Stimulated activated CD4-positive, alpha-beta T cell treated with anti-CD3 and anti-CD28 coated beads, Interleukin-4, amount 100 ng/mL, for 4 hours (primary cell): ENCODE measurements around the gene ARID5B.
"Not testable (repeated sequence)": the region's sequence is repeated elsewhere in the genome, so short reads cannot be mapped to it uniquely, and the experiment has no call there.

Source experiments
- DNase-seq, 2 experiments: peaks; one replicate each; pipeline ENCODE4 v3.0.0-alpha.2; 2020

The ARID5B gene, protein sequence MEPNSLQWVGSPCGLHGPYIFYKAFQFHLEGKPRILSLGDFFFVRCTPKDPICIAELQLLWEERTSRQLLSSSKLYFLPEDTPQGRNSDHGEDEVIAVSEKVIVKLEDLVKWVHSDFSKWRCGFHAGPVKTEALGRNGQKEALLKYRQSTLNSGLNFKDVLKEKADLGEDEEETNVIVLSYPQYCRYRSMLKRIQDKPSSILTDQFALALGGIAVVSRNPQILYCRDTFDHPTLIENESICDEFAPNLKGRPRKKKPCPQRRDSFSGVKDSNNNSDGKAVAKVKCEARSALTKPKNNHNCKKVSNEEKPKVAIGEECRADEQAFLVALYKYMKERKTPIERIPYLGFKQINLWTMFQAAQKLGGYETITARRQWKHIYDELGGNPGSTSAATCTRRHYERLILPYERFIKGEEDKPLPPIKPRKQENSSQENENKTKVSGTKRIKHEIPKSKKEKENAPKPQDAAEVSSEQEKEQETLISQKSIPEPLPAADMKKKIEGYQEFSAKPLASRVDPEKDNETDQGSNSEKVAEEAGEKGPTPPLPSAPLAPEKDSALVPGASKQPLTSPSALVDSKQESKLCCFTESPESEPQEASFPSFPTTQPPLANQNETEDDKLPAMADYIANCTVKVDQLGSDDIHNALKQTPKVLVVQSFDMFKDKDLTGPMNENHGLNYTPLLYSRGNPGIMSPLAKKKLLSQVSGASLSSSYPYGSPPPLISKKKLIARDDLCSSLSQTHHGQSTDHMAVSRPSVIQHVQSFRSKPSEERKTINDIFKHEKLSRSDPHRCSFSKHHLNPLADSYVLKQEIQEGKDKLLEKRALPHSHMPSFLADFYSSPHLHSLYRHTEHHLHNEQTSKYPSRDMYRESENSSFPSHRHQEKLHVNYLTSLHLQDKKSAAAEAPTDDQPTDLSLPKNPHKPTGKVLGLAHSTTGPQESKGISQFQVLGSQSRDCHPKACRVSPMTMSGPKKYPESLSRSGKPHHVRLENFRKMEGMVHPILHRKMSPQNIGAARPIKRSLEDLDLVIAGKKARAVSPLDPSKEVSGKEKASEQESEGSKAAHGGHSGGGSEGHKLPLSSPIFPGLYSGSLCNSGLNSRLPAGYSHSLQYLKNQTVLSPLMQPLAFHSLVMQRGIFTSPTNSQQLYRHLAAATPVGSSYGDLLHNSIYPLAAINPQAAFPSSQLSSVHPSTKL

DNA sequence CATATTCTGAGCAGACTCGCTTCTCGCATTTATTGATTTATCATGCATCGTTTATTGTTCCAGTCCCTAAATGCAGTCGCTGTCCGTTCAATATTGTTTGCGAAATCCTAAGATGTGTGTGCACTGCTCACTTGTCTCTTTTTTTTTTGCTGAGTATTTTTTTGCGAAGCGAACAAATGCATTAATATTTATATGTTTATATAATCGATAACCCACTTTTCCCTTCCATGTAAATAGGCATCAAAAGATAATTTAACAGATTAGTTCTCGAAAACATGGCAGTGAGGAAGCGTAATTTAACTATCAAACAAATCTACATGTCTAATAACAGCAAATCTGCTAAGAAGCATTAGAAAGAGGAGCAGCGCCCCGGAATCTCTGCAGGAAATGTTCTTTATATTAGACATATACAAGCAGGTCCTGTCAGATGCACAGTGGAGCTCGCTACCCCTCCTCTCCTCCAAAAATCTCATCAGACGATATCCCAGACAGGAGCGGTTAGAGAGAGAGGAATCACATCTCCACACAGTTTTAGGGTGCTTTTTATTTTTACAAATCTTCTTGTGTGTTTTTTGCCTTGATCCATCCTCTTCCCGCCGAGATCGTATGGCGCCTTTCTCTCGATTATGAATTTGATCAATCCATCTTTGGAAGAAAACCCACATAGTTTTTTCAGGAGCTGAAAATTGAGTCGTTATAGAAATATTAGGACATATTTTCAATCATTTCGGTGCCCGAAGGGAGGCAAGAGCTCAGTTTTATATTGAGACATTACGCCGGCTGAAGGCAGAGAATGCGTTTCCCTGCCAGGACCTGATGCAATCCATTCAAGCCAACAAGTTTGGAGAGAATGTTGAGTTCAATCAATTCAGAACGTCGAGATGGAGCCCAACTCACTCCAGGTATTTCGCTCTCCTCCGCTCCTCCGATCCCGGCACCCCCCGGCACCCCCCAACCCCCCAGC, at the start of gene ARID5B:
ARID5B (plus strand) TSS at position 871 of the 964 bp plus-strand sequence; CDS start at position 882, 11 bp downstream.
- DNase-seq: peak; percentile 30 to 34

DNA sequence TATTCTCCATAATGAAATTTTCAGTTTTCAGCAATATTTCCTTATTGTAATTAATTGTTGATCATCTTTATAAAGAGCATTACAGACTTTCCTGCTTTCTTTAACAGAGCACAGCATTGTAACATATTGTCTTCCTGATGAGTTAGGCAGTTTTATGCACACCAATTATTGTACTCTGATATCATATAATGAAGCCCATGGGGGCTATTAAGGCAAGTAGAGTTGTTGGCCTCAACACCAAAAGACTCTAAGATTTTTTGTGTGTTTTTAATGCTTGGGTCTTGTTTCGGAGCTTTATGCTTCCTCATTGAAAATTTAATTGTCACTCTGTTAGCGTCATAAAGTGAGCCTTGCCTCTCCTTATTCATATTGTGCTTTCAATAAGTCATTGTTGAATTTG, 49.2 kb upstream of the ARID5B start:
- DNase-seq: no peak

DNA sequence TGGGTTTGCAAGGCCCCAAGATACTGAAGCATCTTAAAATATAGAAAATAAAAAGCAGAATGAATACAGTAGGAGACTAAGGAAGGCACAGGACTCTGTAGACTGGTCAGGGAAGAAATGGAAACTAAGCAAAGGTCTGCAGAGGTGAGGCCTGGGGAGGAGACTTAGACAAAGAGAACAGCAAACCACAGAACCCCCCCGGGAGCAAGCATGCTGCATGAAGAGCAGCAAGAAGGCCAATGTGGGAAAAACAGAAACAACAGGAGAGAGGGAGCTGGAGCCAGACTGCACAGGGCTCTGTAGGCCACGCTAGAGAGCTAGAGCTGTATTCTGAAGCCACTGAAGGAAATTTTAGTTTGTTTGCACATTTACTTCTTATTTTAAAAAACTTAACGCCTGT, 45.7 kb upstream of the ARID5B start:
- DNase-seq: no peak

DNA sequence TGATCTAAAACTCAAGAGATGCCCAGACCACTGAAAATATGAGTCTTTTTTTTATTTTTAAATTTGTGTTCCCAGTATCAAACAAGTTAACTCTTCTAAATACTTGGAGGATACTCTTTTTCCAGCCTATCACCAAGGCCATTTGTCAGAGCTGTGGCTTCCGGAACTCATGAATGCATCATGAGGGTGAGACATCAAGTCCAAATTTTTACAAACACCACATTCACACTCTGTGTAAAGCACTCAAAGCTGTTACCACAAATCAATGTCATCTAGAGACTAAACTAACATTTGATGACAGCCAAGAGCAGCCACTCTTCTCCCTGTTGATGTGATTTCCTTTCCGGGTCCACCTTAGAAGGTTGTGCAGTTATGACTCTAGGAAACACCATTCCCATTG, 43.8 kb upstream of the ARID5B start:
- no peak for DNase-seq

DNA sequence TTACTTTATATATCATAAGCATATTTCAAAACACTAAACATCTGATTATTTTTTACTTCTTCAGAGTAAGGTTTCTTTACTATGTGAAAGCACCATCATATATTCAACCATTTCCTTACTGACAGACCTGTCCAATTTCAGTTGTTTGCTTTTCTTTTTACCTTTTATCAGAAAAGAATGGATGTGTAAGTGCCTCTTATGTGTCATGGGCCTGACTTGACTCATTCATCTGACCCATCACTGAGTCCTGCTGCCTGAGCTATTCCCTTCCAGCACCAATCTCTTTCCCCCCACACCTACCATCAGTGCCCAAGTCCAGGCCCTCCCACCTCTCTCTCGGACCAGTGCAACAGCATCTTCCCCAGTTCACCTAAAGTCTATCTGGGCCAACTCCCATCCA, 41.7 kb upstream of the ARID5B start:
- no peak for DNase-seq

DNA sequence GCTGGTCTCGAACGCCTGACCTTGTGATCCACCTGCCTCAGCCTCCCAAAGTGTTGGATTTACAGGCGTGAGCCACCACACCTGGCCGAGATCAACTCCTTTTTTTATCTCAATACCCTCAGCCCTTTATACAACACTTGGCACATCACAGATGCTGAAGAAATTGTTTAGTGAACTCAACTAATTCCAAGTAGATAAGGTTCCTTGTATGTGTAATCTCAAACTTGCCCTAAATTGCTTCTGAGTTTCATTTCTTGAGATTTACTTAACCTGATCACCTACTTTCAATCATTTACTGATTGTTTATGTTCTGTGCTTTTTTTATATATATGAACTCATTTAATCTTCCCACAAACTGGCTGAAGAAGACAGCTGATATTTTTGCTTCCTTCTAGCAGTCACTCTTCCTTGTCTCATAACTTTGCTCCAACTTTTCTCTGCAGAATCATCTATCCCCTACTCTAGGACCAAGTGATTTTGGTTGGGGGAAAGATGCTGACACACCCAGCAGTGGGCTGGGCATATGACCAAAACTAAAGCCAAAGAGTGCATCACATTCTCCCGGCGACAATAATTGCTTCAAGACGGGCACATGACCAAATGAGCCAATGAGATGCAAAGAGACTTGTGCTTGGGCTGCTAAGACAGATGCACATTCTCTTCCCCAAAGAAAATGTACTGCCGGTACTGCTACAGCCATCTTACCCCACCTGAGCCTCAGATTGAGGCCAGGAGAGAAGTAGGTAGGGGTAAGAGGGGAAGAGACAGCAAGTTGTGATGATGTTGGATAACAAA, 40.3 kb upstream of the ARID5B start:
- DNase-seq: no peak

DNA sequence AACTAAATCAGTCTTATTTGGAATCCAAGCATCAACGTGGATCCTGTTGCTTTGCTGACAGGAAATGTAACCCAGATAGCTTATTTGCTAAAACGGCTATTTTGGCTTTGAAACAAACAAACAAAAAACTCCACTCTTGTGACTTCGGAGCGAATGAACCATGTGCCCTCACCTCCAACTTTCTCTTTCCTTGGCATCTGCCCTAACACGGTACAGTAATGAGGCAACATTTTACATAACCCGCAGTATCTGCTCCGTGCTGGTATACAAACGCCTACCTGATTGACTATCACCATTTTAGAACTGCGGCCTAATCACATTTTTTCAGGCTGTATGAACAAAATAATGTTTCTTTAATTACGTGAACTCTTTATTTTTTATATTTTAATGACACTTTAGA, 37.5 kb upstream of the ARID5B start:
- DNase-seq: no peak

DNA sequence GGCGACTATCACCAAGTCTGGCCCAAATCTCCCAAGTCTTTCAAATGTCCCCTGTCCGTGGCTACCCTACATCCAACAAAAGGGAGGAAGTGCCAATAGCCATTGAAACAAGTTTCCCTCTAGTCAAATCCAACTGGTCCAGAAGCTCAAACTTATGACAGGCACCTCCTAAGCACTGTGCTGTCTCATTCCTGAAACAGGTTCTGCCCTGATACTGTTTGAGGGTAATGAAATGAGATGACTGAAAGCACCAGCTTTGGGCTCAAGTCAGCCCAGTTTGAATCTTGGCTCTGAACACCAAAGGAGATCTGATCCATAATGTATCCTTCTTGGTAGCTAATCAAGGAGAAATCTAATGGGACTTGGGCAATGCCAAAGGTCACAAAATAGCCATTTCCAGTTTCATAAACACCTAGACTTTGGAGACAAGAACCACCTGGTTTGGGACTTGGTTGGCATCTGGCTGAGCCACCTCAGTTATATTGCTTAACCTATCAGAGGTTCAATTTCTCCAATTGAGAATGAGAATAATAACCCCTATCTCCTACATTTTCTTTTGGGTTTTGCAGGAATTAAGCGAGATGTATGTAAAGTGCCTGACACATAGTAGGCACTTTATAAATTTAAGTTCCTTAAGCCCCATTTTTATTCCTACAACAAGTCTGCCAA, 34.7 kb upstream of the ARID5B start:
- no peak for DNase-seq

DNA sequence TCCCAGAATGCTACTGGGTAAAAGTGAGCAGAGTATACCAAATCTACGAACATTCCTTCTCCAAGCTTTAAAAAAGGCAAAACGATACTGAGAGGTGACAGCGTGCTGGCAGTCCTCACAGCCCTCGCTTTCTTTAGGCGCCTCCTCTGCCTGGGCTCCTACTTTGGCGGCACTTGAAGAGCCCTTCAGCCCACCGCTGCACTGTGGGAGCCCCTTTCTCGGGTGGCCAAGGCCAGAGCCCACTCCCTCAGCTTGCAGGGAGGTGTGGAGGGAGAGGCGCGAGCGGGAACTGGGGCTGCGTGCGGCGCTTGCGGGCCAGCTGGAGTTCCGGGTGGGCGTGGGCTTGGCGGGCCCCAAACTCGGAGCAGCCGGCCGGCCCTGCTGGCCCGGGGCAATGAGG, 34.1 kb upstream of the ARID5B start:
- DNase-seq: not testable (repeated sequence)

DNA sequence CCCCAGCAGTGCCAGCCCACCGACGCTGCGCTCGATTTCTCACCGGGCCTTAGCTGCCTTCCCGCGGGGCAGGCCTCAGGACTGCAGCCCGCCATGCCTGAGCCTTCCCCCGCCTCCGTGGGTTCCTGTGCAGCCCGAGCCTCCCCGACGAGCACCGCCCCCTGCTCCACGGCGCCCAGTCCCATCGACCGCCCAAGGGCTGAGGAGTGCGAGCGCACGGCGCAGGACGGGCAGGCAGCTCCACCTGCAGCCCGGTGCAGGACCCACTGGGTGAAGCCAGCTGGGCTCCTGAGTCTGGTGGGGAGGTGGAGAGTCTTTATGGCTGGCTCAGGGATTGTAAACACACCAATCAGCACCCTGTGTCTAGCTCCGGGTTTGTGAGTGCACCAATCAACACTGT, 33.7 kb upstream of the ARID5B start:
- peak; percentile 32 to 48 for DNase-seq

DNA sequence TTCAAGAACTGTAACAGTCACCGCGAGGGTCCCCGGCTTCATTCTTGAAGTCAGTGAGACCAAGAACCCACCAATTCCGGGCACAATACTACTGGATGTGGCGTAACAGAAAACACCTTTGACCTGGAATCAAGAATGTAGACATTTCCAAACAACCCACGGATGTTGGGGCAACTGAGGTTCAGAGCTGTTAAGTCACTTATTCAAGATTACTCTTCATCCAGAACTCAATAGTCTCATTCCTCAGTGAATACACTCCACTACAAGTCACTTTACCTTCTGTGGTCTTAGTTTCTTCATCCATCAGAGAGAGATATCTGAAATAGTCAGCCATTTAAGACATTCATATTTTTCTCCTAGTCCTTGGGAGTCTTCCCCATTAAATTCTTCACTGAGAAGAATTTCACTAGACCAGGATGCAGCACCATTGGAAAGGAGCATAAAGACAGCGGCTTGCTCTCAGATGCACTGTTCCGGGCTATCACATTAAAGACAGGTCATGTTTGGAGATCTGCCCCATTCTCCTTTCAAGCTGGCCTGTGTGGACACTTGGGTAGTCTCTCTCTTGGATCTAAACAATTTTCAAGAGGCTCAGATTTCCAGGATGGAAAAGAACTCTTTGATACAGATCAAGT, 32.3 kb upstream of the ARID5B start:
- no peak for DNase-seq

DNA sequence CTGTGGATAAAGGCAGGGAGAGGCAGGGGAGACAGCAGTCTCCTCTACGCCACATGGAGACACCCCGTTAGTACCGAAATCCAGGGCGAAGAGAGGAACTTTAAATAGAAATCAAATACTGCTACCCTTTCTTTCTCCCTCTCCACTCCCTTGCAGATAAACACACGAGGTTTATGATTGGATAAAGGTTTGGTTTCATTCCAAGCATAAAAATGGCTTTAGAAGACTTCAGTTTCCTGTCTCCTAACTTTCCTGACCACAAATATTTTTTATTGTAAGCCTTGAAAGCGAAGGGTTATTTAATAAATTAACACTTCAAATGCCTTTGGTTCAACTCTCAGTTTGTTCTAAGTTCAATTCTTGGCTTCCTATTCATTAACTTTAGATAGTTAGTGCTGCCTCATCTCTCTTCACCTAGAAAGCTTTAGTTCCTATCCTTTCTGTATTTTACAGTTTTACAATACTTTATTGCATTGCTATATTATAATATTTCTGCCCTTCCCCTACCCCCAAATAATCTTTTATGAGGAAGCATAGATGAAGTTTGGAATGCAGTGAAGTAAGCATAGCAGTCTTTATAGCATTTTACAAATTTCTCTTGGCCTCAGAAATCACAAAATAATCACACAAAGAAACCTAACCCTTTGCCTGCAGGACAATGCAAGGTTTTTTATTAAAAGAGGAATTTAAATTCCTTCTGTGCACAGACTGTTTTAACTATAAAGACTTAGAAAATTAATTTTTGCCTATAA, 31.5 kb upstream of the ARID5B start:
- no peak for DNase-seq

DNA sequence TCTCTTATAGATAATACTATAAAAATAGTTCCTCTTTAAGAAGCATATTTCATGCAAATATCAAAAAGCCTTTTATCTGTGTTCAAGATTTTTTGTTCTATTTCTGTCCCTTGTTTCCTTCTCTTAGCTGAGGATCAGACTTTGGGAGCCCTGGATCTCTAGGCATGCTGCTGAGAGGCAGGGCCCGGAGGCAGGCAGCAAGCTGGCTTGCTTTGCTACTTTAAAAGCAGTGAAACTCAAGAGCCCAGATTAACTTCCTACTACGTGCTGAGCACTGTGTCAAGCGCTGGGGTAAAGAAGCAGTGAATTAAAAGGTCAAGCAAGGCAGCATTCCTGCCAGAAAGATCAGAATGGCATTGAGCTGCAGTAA, 31.0 kb upstream of the ARID5B start:
- no peak for DNase-seq

DNA sequence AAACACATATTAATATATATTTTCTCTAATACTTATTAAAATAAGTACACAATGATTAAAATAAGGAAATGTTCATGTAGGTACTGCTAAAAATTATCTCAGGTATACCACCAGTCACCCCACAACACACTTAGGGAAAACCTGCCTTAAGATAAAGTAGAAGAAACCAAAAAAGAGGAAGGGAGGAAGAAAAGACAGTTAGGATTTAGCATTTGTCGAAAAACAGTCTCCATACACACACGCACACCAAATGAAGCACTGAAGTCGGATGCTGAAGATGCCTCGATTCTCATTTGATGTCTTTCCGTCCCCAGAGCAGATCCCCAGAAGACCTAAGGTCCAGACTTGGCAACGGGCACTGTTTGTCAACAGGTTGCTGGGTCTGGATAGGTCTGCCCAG, 30.0 kb upstream of the ARID5B start:
- no peak for DNase-seq

DNA sequence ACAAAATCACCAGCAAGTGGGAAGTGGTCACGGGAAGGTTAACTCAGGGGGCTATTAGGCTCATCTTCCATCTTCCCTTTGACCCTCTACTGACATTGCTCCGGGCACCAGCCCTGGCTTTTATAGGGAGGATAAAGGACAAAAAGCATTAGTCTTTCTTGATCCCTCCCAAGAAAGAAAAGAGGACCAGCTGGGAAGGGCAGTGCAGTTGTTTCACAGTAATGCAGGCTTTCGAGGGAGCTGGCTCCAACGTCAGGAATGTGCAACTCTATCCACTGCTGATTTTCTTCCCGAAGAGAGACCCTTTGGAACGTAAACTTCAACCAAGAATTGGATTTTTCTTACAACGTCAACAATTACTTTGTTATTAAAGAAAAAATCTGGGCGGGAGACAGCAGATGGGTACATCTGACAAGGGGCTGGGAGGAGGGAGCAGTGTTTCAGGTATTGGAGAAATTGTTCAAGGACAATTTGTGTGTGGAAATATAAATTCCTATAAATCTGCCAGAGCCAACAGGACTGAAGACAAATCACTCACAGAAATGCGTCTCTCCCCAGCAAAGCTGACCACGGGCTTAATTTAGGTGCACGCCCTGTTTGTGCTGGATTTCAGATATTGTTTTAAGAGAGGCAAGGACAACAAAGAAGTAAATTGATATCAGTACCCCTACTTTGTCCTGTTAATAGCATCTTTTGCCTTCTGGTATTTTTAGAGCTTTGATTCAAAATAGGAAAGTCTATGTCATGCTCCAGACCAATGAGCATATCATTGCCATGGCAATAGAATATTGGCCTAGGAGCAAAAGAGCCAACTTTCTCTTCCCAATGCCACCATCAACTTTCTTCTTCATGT, 23.4 kb upstream of the ARID5B start:
- no peak for DNase-seq

DNA sequence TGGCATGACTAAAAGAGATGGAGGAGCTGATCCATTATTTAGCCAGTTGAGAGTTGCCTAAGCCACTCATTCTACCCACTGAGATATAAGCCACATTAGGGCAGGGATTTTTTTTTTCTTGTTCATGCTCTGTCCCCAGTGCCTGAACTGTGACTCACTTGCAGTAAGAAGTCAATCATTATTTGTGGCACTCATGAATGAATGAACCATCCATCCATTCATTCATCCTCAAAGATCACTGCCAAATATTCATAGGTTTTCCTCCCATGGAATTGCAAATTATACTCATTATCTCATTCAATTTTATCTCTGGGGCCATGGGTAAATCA, 22.8 kb upstream of the ARID5B start:
- DNase-seq: no peak

DNA sequence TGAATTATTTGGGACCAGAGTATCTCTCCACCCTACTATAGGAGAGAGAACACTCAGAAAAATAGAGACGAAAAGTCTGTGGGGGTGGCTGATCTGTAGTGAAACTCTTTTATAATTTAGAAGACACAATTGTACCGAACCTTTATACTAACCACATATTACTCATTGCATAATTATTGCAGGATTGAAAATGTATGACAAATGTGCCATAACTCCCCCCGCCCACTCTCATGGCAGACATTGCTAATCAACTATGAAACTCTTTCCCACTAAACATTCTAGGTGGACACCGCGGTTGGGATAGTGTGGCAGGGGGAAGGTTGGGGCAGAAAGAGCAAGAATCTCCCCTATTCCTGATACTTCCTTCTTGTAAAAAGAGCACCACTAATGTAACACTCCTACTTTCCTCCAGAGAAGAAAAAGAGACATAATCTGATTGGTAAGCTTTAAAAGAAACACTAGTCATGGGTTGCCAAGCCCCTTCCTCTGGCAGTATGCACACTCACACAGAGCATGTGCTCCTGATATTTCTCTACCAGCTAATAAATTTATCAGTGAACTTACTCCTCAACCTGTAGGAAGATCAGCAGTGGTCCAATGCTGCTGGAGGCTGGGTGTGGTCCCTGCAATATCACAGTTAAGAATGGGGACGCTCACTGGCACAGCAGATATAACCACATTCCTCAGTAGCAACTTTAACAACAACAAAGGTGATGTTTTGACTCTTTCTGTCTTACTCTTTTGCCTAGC, 18.7 kb upstream of the ARID5B start:
- peak; percentile 58 to 66 for DNase-seq
